ENCODE results near the gene ZNF85. TPM values are rescaled to one million over a fixed set of nuclear protein-coding genes. Genes with fewer than 3 reads are reported as not detected.
A peak's percentile ranks its signal among the peaks of the same experiment; 100 is the strongest.
"Not testable (repeated sequence)": the region's sequence is repeated elsewhere in the genome, so short reads cannot be mapped to it uniquely, and the experiment has no call there.

ZNF85 gene
- total RNA-seq (ENCODE audit: low replicate concordance): 10.4 and 11.4 TPM in 2 replicates

- TF ChIP-seq CTCF (IDR thresholded peaks at IDR 0.05; ENCODE audit: insufficient read depth, low read length): no peak
- H3K4me3 ChIP-seq (ENCODE audit: low read depth, low read length): peak within 1 kb of the TSS; percentile 82
- DNase-seq (ENCODE audit: low read depth): peak; percentile 89
Measured at GRCh38 chr19:20923077-20923871, at the start of gene ZNF85. Gene ZNF85, plus strand, starts transcription at chr19:20923251. Its CDS starts 150 bp downstream, at chr19:20923401.

GRCh38 chr19:20879501-20879900 is 43.5 kb upstream of the ZNF85 start:
- DNase-seq (ENCODE audit: low read depth): no peak
- H3K4me3 ChIP-seq (ENCODE audit: low read depth, low read length): no peak overlapping the region
- TF ChIP-seq CTCF (IDR thresholded peaks at IDR 0.05; ENCODE audit: insufficient read depth, low read length): no peak

GRCh38 chr19:20912973-20913372 is 10.1 kb upstream of the ZNF85 start:
- TF ChIP-seq CTCF (IDR thresholded peaks at IDR 0.05; ENCODE audit: insufficient read depth, low read length): no peak
- no peak overlapping the region for H3K4me3 ChIP-seq (ENCODE audit: low read depth, low read length)
- DNase-seq (ENCODE audit: low read depth): no peak

DNA sequence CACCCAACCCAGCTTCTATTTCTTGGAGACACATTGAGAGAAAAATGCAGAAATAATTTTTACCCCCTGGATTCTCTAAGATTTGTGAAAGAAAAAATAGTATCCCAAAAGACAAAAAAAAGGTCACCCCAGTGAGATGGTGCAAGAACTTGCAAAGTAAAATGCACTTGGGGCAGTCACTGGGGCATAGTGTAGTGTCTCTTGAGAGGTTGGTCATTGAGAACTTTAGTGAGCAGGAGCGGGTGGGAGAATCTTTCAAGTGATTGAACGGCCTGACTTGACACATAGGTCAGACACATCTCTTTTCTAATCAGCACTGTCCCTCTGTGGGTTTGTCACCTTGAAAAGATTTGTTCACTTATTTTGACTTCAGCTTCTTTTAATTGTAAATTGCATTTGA is 2.4 kb downstream of the ZNF85 start:
- no peak for DNase-seq (ENCODE audit: low read depth)
- no peak overlapping the region for H3K4me3 ChIP-seq (ENCODE audit: low read depth, low read length)
- TF ChIP-seq CTCF (IDR thresholded peaks at IDR 0.05; ENCODE audit: insufficient read depth, low read length): no peak

DNA sequence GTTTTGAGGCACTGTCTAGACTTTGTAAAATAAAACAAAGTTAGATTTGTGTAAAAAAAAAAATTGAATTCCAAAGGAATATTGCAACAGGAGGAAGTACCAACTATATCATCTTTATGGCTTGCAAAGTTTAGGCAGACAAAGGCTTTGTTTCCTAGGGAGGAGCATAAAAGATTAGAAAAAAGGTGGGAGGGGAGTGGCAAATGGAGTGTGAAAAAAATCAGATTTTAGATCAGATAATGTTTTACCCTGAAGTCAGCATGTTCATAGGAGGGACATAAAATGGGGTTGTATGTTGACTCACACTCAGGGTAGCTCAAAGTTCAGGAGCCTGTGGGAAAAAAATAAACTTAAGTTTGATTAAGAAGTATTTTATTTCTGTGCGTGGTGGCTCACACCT is 3.7 kb downstream of the ZNF85 start:
- DNase-seq (ENCODE audit: low read depth): no peak
- no peak overlapping the region for H3K4me3 ChIP-seq (ENCODE audit: low read depth, low read length)
- no peak for TF ChIP-seq CTCF (IDR thresholded peaks at IDR 0.05; ENCODE audit: insufficient read depth, low read length)

GRCh38 chr19:20928371-20928770 is 5.3 kb downstream of the ZNF85 start:
- no peak overlapping the region for H3K4me3 ChIP-seq (ENCODE audit: low read depth, low read length)
- no peak for TF ChIP-seq CTCF (IDR thresholded peaks at IDR 0.05; ENCODE audit: insufficient read depth, low read length)
- peak; percentile 23 for DNase-seq (ENCODE audit: low read depth)

GRCh38 chr19:20936322-20936947 is 13.4 kb downstream of the ZNF85 start:
- H3K4me3 ChIP-seq (ENCODE audit: low read depth, low read length); DNase-seq (ENCODE audit: low read depth): not testable (repeated sequence)

DNA sequence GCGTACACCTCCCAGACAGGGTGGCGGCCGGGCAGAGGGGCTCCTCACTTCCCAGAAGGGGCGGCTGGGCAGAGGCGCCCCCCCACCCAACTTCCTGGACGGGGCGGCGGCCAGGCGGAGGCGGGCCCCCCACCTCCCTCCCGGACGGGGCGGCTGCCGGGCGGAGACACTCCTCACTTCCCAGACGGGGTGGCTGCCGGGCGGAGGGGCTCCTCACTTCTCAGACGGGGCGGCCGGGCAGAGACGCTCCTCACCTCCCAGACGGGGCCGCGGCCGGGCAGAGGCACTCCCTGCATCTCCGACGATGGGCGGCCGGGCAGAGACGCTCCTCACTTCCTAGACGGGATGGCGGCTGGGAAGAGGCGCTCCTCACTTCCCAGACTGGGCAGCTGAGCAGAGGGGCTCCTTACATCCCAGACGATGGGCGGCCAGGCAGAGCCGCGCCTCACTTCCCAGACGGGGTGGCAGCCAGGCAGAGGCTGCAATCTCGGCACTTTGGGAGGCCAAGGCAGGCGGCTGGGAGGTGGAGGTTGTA is 29.6 kb downstream of the ZNF85 start:
- not testable (repeated sequence) for H3K4me3 ChIP-seq (ENCODE audit: low read depth, low read length); DNase-seq (ENCODE audit: low read depth)
